PC-9 (cell line): ENCODE results near the gene CD1C.

ENCODE experiments used
- EZH2 ChIP-seq: fragments of 200-600 bp; sonication (generic); IDR thresholded peaks from 2 replicates; pipeline ENCODE4 v1.8.0; 2017; ENCODE audit warnings: antibody characterized with exemption, low read depth
- TF ChIP-seq, protein P1 (sequence below): fragments of 200-600 bp; sonication (generic); conservative IDR thresholded peaks from 2 replicates; pipeline ENCODE4 v1.6.1; 2017; ENCODE audit warnings: mixed run types, antibody characterized with exemption, mild to moderate bottlenecking, moderate library complexity

GRCh38 chr1:158251163-158251562 lies 38.6 kb upstream of the CD1C start:
- TF ChIP-seq, protein P1, sequence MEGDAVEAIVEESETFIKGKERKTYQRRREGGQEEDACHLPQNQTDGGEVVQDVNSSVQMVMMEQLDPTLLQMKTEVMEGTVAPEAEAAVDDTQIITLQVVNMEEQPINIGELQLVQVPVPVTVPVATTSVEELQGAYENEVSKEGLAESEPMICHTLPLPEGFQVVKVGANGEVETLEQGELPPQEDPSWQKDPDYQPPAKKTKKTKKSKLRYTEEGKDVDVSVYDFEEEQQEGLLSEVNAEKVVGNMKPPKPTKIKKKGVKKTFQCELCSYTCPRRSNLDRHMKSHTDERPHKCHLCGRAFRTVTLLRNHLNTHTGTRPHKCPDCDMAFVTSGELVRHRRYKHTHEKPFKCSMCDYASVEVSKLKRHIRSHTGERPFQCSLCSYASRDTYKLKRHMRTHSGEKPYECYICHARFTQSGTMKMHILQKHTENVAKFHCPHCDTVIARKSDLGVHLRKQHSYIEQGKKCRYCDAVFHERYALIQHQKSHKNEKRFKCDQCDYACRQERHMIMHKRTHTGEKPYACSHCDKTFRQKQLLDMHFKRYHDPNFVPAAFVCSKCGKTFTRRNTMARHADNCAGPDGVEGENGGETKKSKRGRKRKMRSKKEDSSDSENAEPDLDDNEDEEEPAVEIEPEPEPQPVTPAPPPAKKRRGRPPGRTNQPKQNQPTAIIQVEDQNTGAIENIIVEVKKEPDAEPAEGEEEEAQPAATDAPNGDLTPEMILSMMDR: no peak
- no peak for TF ChIP-seq EZH2
